Measurements from ENCODE around the gene MYO5B. TPM values are rescaled to one million over a fixed set of nuclear protein-coding genes. Genes with fewer than 3 reads are reported as not detected.

Gene MYO5B
- total RNA-seq, 6 experiments from 2014 or later = 0.17 to 0.28 TPM; not detected in 4

DNA sequence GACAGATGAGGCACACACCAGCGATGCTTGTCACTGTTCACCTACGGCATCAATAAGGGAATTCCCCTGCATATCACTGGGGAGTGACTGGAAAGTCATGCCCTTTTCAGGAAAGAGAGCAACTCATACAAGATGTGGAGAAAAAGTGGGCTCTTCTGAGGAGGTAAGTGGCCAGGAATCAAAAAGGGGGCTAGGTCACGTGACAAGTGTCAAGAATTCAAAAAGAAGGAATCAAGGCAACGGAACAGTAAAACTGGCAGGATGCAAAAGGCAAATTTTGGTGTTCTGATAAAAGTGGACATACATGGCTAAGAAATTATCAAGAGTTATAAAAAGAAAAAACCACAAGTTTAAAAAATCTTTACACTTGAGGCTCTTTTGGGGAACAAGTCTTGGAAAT, 190.9 kb downstream of the MYO5B start:
- DNase-seq = no peak
- H3K36me3 Mint-ChIP-seq (ENCODE audit: low read depth) = no peaks in the 10 kb centered on the region
- peaks cover 30% of the 10 kb centered on the region for H3K27me3 Mint-ChIP-seq (ENCODE audit: insufficient read depth)
- no peak overlapping the region for H3K27ac Mint-ChIP-seq
- H3K4me3 Mint-ChIP-seq = no peak overlapping the region
- no peaks in the 10 kb centered on the region for H3K9me3 Mint-ChIP-seq
- H3K4me1 Mint-ChIP-seq (ENCODE audit: low read depth) = peaks cover 11% of the 10 kb centered on the region
- TF ChIP-seq, protein P1, sequence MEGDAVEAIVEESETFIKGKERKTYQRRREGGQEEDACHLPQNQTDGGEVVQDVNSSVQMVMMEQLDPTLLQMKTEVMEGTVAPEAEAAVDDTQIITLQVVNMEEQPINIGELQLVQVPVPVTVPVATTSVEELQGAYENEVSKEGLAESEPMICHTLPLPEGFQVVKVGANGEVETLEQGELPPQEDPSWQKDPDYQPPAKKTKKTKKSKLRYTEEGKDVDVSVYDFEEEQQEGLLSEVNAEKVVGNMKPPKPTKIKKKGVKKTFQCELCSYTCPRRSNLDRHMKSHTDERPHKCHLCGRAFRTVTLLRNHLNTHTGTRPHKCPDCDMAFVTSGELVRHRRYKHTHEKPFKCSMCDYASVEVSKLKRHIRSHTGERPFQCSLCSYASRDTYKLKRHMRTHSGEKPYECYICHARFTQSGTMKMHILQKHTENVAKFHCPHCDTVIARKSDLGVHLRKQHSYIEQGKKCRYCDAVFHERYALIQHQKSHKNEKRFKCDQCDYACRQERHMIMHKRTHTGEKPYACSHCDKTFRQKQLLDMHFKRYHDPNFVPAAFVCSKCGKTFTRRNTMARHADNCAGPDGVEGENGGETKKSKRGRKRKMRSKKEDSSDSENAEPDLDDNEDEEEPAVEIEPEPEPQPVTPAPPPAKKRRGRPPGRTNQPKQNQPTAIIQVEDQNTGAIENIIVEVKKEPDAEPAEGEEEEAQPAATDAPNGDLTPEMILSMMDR (IDR thresholded peaks at IDR 0.05) = no peak

DNA sequence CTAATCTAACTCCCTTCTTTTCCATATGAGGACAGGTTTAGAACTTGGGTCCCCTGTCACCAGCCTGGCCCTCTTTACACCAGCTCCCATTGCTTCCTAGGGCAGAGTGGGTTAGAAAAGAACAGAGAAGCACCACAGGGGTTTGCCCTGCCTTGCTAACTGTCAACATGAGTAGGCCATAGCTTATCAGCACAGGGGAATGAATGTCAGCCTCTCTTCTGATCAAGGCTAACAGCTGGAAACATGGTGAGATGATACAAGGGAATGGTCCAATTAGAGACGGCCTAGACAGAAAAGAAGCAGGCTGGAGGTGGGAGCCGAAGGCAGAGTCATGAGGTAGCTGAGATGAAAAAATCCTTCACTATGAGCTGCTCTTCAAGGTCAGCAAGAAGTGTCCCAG, 192.2 kb downstream of the MYO5B start:
- H3K4me1 Mint-ChIP-seq (ENCODE audit: low read depth) = peaks cover 11% of the 10 kb centered on the region
- no peaks in the 10 kb centered on the region for H3K9me3 Mint-ChIP-seq
- TF ChIP-seq, protein P1 (IDR thresholded peaks at IDR 0.05) = no peak
- no peak overlapping the region for H3K27ac Mint-ChIP-seq
- no peaks in the 10 kb centered on the region for H3K36me3 Mint-ChIP-seq (ENCODE audit: low read depth)
- no peak overlapping the region for H3K4me3 Mint-ChIP-seq
- no peak for DNase-seq
- peaks cover 30% of the 10 kb centered on the region for H3K27me3 Mint-ChIP-seq (ENCODE audit: insufficient read depth)

DNA sequence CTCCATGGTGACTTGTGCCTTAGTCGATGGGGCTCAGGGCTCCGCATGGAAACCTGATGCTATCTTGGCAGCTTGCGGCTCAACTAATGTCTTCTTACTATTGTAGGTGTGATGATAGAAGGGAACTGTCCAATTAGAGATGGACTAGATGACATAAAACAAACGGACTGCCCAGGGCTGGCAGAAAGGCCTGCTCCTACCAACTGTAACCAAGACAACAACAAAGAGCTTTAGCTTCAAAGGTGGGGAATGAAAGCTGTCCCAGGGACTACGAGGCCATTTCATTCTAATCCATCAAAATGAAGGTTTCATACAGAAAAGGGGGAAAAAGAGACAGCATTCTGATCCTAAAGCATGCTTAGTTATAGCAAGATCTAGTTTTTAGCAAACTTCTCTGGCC, 194.7 kb downstream of the MYO5B start:
- H3K27ac Mint-ChIP-seq = no peak overlapping the region
- no peaks in the 10 kb centered on the region for H3K9me3 Mint-ChIP-seq
- no peak overlapping the region for H3K4me3 Mint-ChIP-seq
- no peaks in the 10 kb centered on the region for H3K36me3 Mint-ChIP-seq (ENCODE audit: low read depth)
- DNase-seq = no peak
- TF ChIP-seq, protein P1 (IDR thresholded peaks at IDR 0.05) = no peak
- H3K27me3 Mint-ChIP-seq (ENCODE audit: insufficient read depth) = peaks cover 17% of the 10 kb centered on the region; the same call in 1 of the 2 replicates
- peaks cover 11% of the 10 kb centered on the region for H3K4me1 Mint-ChIP-seq (ENCODE audit: low read depth)

DNA sequence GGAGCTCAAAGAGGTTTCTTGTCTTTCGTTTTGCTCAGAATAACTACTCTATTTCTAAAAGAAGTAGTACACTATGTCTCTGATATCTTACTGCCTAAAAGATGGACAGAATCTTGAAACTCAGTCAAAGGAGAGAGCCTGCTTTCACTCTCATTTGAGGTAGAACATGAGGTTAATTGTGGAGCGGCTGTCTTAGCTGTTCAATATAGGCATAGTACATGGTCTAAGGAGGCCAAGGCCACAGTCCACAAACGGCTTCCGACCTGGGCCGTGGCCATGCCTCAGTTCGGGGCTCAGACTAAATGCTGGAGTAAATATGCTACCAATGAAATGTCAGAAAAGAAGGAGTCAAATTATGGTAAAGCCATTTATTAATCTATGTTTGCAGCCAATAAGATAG, 195.8 kb downstream of the MYO5B start:
- no peak overlapping the region for H3K4me3 Mint-ChIP-seq
- TF ChIP-seq, protein P1 (IDR thresholded peaks at IDR 0.05) = no peak
- peaks cover 13% of the 10 kb centered on the region; the same call in 1 of the 2 replicates for H3K27me3 Mint-ChIP-seq (ENCODE audit: insufficient read depth)
- H3K36me3 Mint-ChIP-seq (ENCODE audit: low read depth) = no peaks in the 10 kb centered on the region
- peaks cover 11% of the 10 kb centered on the region for H3K4me1 Mint-ChIP-seq (ENCODE audit: low read depth)
- DNase-seq = no peak
- H3K9me3 Mint-ChIP-seq = no peaks in the 10 kb centered on the region
- no peak overlapping the region for H3K27ac Mint-ChIP-seq

DNA sequence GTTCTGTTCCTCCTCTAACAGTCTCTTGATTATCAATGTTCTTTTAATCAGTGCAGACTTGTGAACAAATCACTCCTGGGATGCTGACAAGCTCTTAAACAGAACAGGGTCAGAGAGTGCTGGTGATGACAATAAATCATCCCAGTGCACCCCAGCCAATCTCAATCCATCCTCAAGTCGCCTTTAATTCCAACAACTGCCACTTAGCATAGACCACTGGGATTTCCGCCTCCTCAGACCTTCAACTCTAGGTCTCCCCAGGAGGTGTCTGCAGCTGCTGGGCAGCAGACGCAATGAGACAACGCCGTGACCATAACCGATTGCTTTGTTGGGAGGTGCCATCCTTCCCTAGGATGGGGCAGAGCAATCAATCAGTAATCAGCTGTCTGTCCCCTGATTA, 197.4 kb downstream of the MYO5B start:
- TF ChIP-seq, protein P1 (IDR thresholded peaks at IDR 0.05) = no peak
- peaks cover 11% of the 10 kb centered on the region for H3K4me1 Mint-ChIP-seq (ENCODE audit: low read depth)
- H3K9me3 Mint-ChIP-seq = no peaks in the 10 kb centered on the region
- no peak overlapping the region for H3K4me3 Mint-ChIP-seq
- DNase-seq = no peak
- H3K36me3 Mint-ChIP-seq (ENCODE audit: low read depth) = no peaks in the 10 kb centered on the region
- peaks cover 9% of the 10 kb centered on the region for H3K27me3 Mint-ChIP-seq (ENCODE audit: insufficient read depth)
- no peak overlapping the region for H3K27ac Mint-ChIP-seq

DNA sequence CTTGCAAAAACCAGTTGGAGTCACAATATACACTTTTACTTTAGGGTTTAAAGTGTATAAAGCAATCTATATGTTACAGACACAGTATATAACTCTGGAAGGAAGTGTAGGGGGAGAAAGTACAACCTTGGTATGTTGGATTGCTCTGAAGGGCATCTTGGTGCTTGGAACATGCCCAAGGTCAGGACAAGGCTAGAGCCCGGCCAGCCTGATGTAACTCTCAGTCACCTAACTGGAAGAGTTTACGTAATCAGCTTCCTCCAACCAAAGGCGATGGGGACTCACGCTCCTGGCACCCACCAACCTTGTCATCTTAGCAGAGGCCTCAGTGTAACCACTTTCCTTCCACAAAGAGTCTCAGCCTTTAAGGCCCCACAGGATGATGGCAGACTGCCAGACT, 200.5 kb downstream of the MYO5B start:
- H3K36me3 Mint-ChIP-seq (ENCODE audit: low read depth) = no peaks in the 10 kb centered on the region
- H3K4me1 Mint-ChIP-seq (ENCODE audit: low read depth) = no peaks in the 10 kb centered on the region
- DNase-seq = no peak
- H3K4me3 Mint-ChIP-seq = no peak overlapping the region
- TF ChIP-seq, protein P1 (IDR thresholded peaks at IDR 0.05) = no peak
- H3K27me3 Mint-ChIP-seq (ENCODE audit: insufficient read depth) = peaks cover 12% of the 10 kb centered on the region
- H3K9me3 Mint-ChIP-seq = no peaks in the 10 kb centered on the region
- no peak overlapping the region for H3K27ac Mint-ChIP-seq

Data from HFFc6 (cell line).